ENCODE data around the gene MEG3. TPM values are rescaled to one million over a fixed set of nuclear protein-coding genes. Genes with fewer than 3 reads are reported as not detected.

The MEG3 gene
- total and polyA plus RNA-seq, 9 of the 15 experiments (the other 6 are each of a cell fraction or from before 2014, with no cell fraction given): 0.10 to 5.3 (median 1.0) TPM; not detected in 1

- TF ChIP-seq, protein P1, sequence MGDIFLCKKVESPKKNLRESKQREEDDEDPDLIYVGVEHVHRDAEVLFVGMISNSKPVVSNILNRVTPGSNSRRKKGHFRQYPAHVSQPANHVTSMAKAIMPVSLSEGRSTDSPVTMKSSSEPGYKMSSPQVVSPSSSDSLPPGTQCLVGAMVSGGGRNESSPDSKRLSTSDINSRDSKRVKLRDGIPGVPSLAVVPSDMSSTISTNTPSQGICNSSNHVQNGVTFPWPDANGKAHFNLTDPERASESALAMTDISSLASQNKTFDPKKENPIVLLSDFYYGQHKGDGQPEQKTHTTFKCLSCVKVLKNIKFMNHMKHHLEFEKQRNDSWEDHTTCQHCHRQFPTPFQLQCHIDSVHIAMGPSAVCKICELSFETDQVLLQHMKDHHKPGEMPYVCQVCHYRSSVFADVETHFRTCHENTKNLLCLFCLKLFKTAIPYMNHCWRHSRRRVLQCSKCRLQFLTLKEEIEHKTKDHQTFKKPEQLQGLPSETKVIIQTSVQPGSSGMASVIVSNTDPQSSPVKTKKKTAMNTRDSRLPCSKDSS (IDR thresholded peaks at IDR 0.05; ENCODE audit: low read depth, partially characterized antibody): no peak
- TF ChIP-seq POLR2A (conservative IDR thresholded peaks at IDR 0.05) (no peak), SMC3 (conservative IDR thresholded peaks at IDR 0.05; ENCODE audit: insufficient read depth, low read depth, low read length) (0 out of 2 replicates have a peak, but pooled peaks have one; percentile 15), HMBOX1 (IDR thresholded peaks at IDR 0.05) (no peak), ZNF263 (CRISPR knock-in tag; IDR thresholded peaks at IDR 0.05; ENCODE audit: borderline replicate concordance) (no peak), HDGF (IDR thresholded peaks at IDR 0.05) (no peak), ZBTB7A (IDR thresholded peaks at IDR 0.05; ENCODE audit: borderline replicate concordance, control insufficient read depth, low read depth, low read length) (peak; percentile 32; the same call in 1 of the 2 replicates), SMAD1 (IDR thresholded peaks at IDR 0.05; ENCODE audit: low read depth, low read length, partially characterized antibody) (no peak)
Measured at GRCh38 chr14:100906420-100906819, 80.5 kb downstream of the MEG3 start (continued).

DNA sequence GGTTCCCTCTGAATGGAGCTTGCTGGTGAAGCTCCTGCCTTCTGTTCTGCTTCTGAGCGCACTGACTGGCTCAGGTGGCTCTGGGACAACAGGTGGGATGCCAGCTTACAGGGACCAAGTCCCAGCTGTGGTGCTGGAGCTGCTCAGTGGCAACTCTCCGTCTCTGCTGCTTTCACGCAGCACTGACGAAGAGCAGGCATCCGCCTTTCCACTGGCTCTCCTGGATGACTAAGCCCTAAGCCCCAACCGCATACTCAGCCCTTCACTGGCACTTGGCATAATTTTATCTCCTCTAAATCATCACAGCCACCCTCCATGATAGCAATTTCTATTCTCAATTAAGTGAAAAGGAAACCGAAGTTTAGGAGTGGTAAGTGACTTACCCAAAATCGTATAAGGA lies 81.3 kb downstream of the MEG3 start:
- Histone ChIP-seq H3K9ac (ENCODE audit: insufficient read depth in 1 of 2, low read depth in 2 of 2, low read length in 2 of 2) (no peak overlapping the region), H2AFZ (ENCODE audit: low read depth, low read length) (no peak overlapping the region), H4K20me1 (replicated peaks; ENCODE audit: control insufficient read depth, insufficient read depth, low read length) (no peaks in the 10 kb centered on the region), H3K9me1 (ENCODE audit: control insufficient read depth, insufficient read depth, low read length) (no peaks in the 10 kb centered on the region), H3K79me2 (ENCODE audit: control insufficient read depth, insufficient read depth, low read length) (no peaks in the 10 kb centered on the region), H3K9me3 (replicated peaks; ENCODE audit: control insufficient read depth, insufficient read depth, low read depth, low read length) (no peaks in the 10 kb centered on the region), H3K27me3 (ENCODE audit: control insufficient read depth in 2 of 2, insufficient read depth in 2 of 2, low read length in 2 of 2) (peaks cover 0 to 24% of the 10 kb centered on the region in 2 experiments; a peak in 3 of 5 replicates), H3K27ac (ENCODE audit: extremely low read depth, low read depth, low read length) (no peak overlapping the region), H3K4me2 (ENCODE audit: insufficient read depth, low read length) (no peak overlapping the region), H3K4me3 (no peak overlapping the region), H3K36me3 (ENCODE audit: control insufficient read depth, insufficient read depth, low read length) (no peaks in the 10 kb centered on the region), H3K4me1 (replicated peaks in 1 of 2; ENCODE audit: control insufficient read depth in 2 of 2, insufficient read depth in 2 of 2, low read length in 2 of 2) (peaks cover 0 to 14% of the 10 kb centered on the region in 2 experiments; a peak in 3 of 5 replicates)
- FAIRE-seq (no peak), DNase-seq (ENCODE audit: extremely low read depth in 1 of 4, low spot score in 3 of 4) (no peak), ATAC-seq (no peak)
- ChIA-PET POLR2A (no interaction called here), CTCF (ENCODE audit: low intra/inter-chr PET ratio) (no interaction called here)
- BruUV-seq (replicated peaks): no TSS peak
- in situ Hi-C loops (cut with MboI): loop anchor here (25.0 kb wide), 1 partner anchor 730 kb away; no protein-coding TSS in a partner anchor
- WGBS (ENCODE audit: insufficient coverage, low coverage, missing lambda C conversion rate): 13% methylated on average over 8 of the region's 8 CpGs
- intact Hi-C loops (cut with micrococcal nuclease): loop anchor here (10.0 kb wide), 1 partner anchor 178 kb away; no protein-coding TSS in a partner anchor
- no peak for TF ChIP-seq MYNN (IDR thresholded peaks at IDR 0.05)
- TF ChIP-seq MYNN (CRISPR knock-in tag; IDR thresholded peaks at IDR 0.05): no peak
- no peak for TF ChIP-seq SMAD3 (CRISPR knock-in tag; conservative IDR thresholded peaks at IDR 0.05)
- no peak for TF ChIP-seq WHSC1 (IDR thresholded peaks at IDR 0.05; ENCODE audit: low read length)
- TF ChIP-seq ZNF512 (tag; IDR thresholded peaks at IDR 0.05): no peak
- TF ChIP-seq, protein P2, sequence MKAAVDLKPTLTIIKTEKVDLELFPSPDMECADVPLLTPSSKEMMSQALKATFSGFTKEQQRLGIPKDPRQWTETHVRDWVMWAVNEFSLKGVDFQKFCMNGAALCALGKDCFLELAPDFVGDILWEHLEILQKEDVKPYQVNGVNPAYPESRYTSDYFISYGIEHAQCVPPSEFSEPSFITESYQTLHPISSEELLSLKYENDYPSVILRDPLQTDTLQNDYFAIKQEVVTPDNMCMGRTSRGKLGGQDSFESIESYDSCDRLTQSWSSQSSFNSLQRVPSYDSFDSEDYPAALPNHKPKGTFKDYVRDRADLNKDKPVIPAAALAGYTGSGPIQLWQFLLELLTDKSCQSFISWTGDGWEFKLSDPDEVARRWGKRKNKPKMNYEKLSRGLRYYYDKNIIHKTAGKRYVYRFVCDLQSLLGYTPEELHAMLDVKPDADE (conservative IDR thresholded peaks at IDR 0.05; ENCODE audit: control insufficient read depth, low read depth, low read length): no peak
- no peak for TF ChIP-seq RBM22 (IDR thresholded peaks at IDR 0.05; ENCODE audit: low read depth, low read length, poor library complexity, severe bottlenecking)
- no peak for TF ChIP-seq ZNF785 (CRISPR knock-in tag; IDR thresholded peaks at IDR 0.05)
- no peak for TF ChIP-seq TAF1 (IDR thresholded peaks at IDR 0.05; ENCODE audit: control insufficient read depth, extremely low read depth, insufficient read depth, low read length, severe bottlenecking)
- no peak for TF ChIP-seq HMG20A (CRISPR knock-in tag; conservative IDR thresholded peaks at IDR 0.05)

All from K562 (cell line).